Measurements from ENCODE around the gene LIPN. TPM values are rescaled to one million over a fixed set of nuclear protein-coding genes. Genes with fewer than 3 reads are reported as not detected.

LIPN gene
- total RNA-seq, 1 experiment from 2014 or later = not detected

GRCh38 chr10:88756660-88757059, 3.2 kb upstream of the LIPN start:
- Histone ChIP-seq H3K36me3 (replicated peaks; ENCODE audit: control insufficient read depth, insufficient read depth, low read length) (no peaks in the 10 kb centered on the region), H3K4me3 (ENCODE audit: insufficient read depth, low read depth, low read length) (no peak overlapping the region), H3K27me3 (ENCODE audit: control insufficient read depth, insufficient read depth, low read length) (no peaks in the 10 kb centered on the region)
- DNase-seq = no peak

DNA sequence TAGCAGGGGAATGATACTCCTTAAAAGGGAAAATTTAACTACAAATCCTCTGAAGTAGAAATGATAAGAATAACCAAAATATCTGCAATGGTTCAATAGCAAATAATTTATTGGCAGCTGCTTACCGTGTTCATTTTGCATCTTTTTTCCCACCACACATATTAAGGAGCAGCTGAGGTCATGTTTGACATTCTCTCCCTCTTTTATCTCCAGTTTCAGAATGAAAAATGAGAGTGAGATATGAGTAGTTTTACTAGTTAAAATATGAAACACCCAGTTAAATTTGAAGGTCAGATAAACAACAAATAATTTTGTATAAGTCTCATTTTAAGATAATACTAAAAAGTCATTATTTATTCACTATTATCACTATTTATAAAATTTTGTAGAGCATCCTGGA, 3.1 kb downstream of the LIPN start:
- Histone ChIP-seq H3K27me3 (ENCODE audit: control insufficient read depth, insufficient read depth, low read length) (no peaks in the 10 kb centered on the region), H3K36me3 (replicated peaks; ENCODE audit: control insufficient read depth, insufficient read depth, low read length) (no peaks in the 10 kb centered on the region), H3K4me3 (ENCODE audit: insufficient read depth, low read depth, low read length) (no peak overlapping the region)
- DNase-seq = no peak

GRCh38 chr10:88763441-88763840, 3.6 kb downstream of the LIPN start:
- no peaks in the 10 kb centered on the region for H3K27me3 ChIP-seq (ENCODE audit: control insufficient read depth, insufficient read depth, low read length)
- no peak for DNase-seq
- no peaks in the 10 kb centered on the region for H3K36me3 ChIP-seq (replicated peaks; ENCODE audit: control insufficient read depth, insufficient read depth, low read length)
- H3K4me3 ChIP-seq (ENCODE audit: insufficient read depth, low read depth, low read length) = no peak overlapping the region

GRCh38 chr10:88764110-88764509, 4.3 kb downstream of the LIPN start:
- H3K4me3 ChIP-seq (ENCODE audit: insufficient read depth, low read depth, low read length) = no peak overlapping the region
- DNase-seq = no peak
- no peaks in the 10 kb centered on the region for H3K27me3 ChIP-seq (ENCODE audit: control insufficient read depth, insufficient read depth, low read length)
- no peaks in the 10 kb centered on the region for H3K36me3 ChIP-seq (replicated peaks; ENCODE audit: control insufficient read depth, insufficient read depth, low read length)

- Histone ChIP-seq H3K36me3 (replicated peaks; ENCODE audit: control insufficient read depth, insufficient read depth, low read length) (no peaks in the 10 kb centered on the region), H3K4me3 (ENCODE audit: insufficient read depth, low read depth, low read length) (no peak overlapping the region), H3K27me3 (ENCODE audit: control insufficient read depth, insufficient read depth, low read length) (no peaks in the 10 kb centered on the region)
- no peak for DNase-seq
Measured at GRCh38 chr10:88765816-88766215, 6.0 kb downstream of the LIPN start.

- H3K27me3 ChIP-seq (ENCODE audit: control insufficient read depth, insufficient read depth, low read length) = no peaks in the 10 kb centered on the region
- no peak for DNase-seq
- no peaks in the 10 kb centered on the region for H3K36me3 ChIP-seq (replicated peaks; ENCODE audit: control insufficient read depth, insufficient read depth, low read length)
- H3K4me3 ChIP-seq (ENCODE audit: insufficient read depth, low read depth, low read length) = no peak overlapping the region
Measured at GRCh38 chr10:88769384-88769783, 9.6 kb downstream of the LIPN start.

- H3K4me3 ChIP-seq (ENCODE audit: insufficient read depth, low read depth, low read length) = no peak overlapping the region
- DNase-seq = no peak
- H3K36me3 ChIP-seq (replicated peaks; ENCODE audit: control insufficient read depth, insufficient read depth, low read length) = no peaks in the 10 kb centered on the region
- no peaks in the 10 kb centered on the region; the same call in 1 of the 2 replicates for H3K27me3 ChIP-seq (ENCODE audit: control insufficient read depth, insufficient read depth, low read length)
Measured at GRCh38 chr10:88781206-88781605, 21.4 kb downstream of the LIPN start.

DNA sequence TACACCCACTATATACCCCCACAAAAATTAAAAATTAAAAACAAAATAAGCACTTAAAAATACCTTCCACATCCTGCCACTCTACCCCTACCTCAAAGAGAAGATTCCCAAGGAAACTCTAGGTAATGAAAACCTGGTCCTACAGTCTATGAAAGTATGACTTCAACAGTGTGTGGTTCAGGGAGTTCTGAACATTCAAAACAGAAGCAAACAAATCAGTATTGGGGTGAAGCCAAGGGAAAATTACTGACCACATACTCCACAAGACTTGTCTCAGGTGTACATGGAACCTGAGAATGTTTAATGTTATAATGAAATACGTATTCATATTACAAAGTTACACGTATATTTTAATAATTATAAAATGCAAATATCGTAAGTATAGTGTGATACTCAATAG, 22.4 kb downstream of the LIPN start:
- Histone ChIP-seq H3K36me3 (replicated peaks; ENCODE audit: control insufficient read depth, insufficient read depth, low read length) (no peaks in the 10 kb centered on the region), H3K4me3 (ENCODE audit: insufficient read depth, low read depth, low read length) (no peak overlapping the region), H3K27me3 (ENCODE audit: control insufficient read depth, insufficient read depth, low read length) (no peaks in the 10 kb centered on the region; the same call in 1 of the 2 replicates)
- DNase-seq = no peak

DNA sequence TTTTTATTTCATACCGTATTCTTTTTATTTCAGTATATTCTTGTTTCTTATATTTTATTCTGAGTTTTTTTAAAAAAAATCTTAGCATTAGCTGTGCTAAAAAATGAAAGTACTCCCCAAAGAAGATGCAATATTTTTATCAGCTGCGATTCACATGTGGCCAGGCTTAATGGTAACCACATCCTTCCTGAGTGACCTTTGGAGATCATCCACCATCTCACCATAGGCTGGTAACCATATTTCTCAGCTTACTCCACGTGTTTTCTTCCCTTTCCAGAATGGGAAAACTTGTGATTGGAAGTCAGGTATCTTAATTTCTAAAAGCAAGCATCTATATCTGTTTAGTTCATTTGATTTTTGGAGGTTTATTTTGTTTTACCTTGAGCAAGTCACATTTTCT, 23.9 kb downstream of the LIPN start:
- Histone ChIP-seq H3K27me3 (ENCODE audit: control insufficient read depth, insufficient read depth, low read length) (no peaks in the 10 kb centered on the region), H3K36me3 (replicated peaks; ENCODE audit: control insufficient read depth, insufficient read depth, low read length) (no peaks in the 10 kb centered on the region), H3K4me3 (ENCODE audit: insufficient read depth, low read depth, low read length) (no peak overlapping the region)
- DNase-seq = no peak

GRCh38 chr10:88786032-88786770, 26.4 kb downstream of the LIPN start:
- no peak for DNase-seq
- H3K27me3 ChIP-seq (ENCODE audit: control insufficient read depth, insufficient read depth, low read length) = no peaks in the 10 kb centered on the region
- no peaks in the 10 kb centered on the region for H3K36me3 ChIP-seq (replicated peaks; ENCODE audit: control insufficient read depth, insufficient read depth, low read length)
- no peak overlapping the region for H3K4me3 ChIP-seq (ENCODE audit: insufficient read depth, low read depth, low read length)

DNA sequence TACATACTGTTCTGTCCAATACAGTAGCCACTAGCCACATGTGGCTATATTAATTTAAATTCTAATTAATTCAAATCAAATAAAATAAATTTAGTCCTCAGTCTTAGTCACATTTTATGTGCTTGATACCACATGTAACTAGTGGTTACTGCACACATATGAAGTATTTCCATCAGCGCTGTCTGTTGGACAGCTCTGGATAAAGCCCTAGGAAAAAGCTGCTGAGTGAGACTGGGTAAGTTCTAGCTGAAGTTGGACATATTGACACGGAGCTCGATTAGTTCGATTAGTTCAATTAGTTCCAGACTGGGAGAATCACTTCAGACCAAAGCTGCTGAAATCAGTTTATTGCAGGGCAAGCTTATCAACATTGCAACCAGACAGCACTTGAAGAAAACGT, 27.6 kb downstream of the LIPN start:
- no peaks in the 10 kb centered on the region for H3K36me3 ChIP-seq (replicated peaks; ENCODE audit: control insufficient read depth, insufficient read depth, low read length)
- no peak for DNase-seq
- H3K4me3 ChIP-seq (ENCODE audit: insufficient read depth, low read depth, low read length) = no peak overlapping the region
- H3K27me3 ChIP-seq (ENCODE audit: control insufficient read depth, insufficient read depth, low read length) = no peaks in the 10 kb centered on the region

DNA sequence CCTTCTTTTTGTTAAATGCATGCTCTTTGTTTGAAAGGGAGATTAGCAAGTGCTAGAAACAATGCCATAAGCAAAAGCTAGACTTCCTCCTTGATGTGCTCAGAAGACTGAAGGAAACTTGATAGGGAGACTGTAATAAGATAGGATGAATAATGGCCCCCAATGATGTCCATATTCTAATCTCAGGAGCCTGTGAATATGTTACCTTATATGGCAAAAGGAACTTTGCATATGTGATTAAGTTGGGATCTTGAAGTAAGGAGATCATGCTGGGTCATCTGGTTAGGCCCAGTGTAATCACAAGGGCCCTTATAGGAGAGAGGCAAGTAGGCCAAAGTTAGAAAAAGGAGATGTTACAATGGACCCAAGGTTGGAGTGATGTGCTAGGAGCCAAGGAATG, 29.1 kb downstream of the LIPN start:
- Histone ChIP-seq H3K4me3 (ENCODE audit: insufficient read depth, low read depth, low read length) (no peak overlapping the region), H3K36me3 (replicated peaks; ENCODE audit: control insufficient read depth, insufficient read depth, low read length) (no peaks in the 10 kb centered on the region), H3K27me3 (ENCODE audit: control insufficient read depth, insufficient read depth, low read length) (no peaks in the 10 kb centered on the region)
- DNase-seq = no peak

GRCh38 chr10:88791924-88792323, 32.1 kb downstream of the LIPN start:
- no peaks in the 10 kb centered on the region for H3K36me3 ChIP-seq (replicated peaks; ENCODE audit: control insufficient read depth, insufficient read depth, low read length)
- H3K4me3 ChIP-seq (ENCODE audit: insufficient read depth, low read depth, low read length) = no peak overlapping the region
- H3K27me3 ChIP-seq (ENCODE audit: control insufficient read depth, insufficient read depth, low read length) = no peaks in the 10 kb centered on the region
- peak; percentile 11 for DNase-seq

DNA sequence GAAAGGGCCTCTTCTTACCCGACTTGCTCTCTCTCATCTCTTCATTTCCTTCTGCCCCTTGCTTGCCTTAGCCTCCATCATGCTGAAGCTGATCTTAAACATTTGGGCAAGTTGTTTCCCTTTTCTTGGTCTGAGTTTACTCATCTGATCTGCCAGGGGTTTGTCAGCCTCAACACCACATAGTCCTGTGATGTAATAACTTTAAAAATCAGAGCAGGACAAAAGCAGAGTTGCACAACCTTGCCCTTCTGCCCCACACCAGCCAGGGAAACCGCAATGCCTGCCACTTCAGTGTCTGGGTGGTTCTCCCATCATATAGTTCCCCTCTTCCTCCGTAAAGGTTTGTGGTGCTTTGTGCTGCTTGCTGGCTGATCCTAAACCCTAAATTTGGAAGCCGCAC, 32.8 kb downstream of the LIPN start:
- Histone ChIP-seq H3K4me3 (ENCODE audit: insufficient read depth, low read depth, low read length) (no peak overlapping the region), H3K27me3 (ENCODE audit: control insufficient read depth, insufficient read depth, low read length) (no peaks in the 10 kb centered on the region), H3K36me3 (replicated peaks; ENCODE audit: control insufficient read depth, insufficient read depth, low read length) (no peaks in the 10 kb centered on the region)
- no peak for DNase-seq

GRCh38 chr10:88793712-88794299, 34.0 kb downstream of the LIPN start:
- H3K4me3 ChIP-seq (ENCODE audit: insufficient read depth, low read depth, low read length) = no peak overlapping the region
- no peak for DNase-seq
- no peaks in the 10 kb centered on the region for H3K36me3 ChIP-seq (replicated peaks; ENCODE audit: control insufficient read depth, insufficient read depth, low read length)
- no peaks in the 10 kb centered on the region for H3K27me3 ChIP-seq (ENCODE audit: control insufficient read depth, insufficient read depth, low read length)

All from H7 (cell line).